H9 (cell line): ENCODE measurements around the gene DEK. TPM values are rescaled to one million over a fixed set of nuclear protein-coding genes. Genes with fewer than 3 reads are reported as not detected.

ENCODE experiments used
- DNase-seq: peaks from one replicate; pipeline ENCODE4 v3.0.0-alpha.2; 2017
- H2AFZ ChIP-seq: one replicate; pipeline ENCODE4 v1.6.1; 2013; ENCODE audit warnings: mild to moderate bottlenecking, low read length, control low read depth, moderate library complexity
- H2AK5ac ChIP-seq: 2 replicates; pipeline ENCODE4 v1.6.1; 2013; ENCODE audit warnings: low read length, control low read depth, mixed read lengths; ENCODE audit not compliant: insufficient read length
- H2BK120ac ChIP-seq: one replicate; pipeline ENCODE4 v1.6.1; 2013; ENCODE audit warnings: low read depth, mild to moderate bottlenecking, low read length, control low read depth, inconsistent platforms; ENCODE audit not compliant: poor library complexity, severe bottlenecking
- H2BK12ac ChIP-seq: 2 replicates; pipeline ENCODE4 v1.6.1; 2013; ENCODE audit warnings: low read length, control low read depth, mixed read lengths, low read depth; ENCODE audit not compliant: insufficient read length
- H2BK15ac ChIP-seq: 2 replicates; pipeline ENCODE4 v1.6.1; 2013; ENCODE audit warnings: low read depth, low read length, control low read depth
- H2BK20ac ChIP-seq: one replicate; pipeline ENCODE4 v1.6.1; 2013; ENCODE audit warnings: low read depth, mild to moderate bottlenecking, low read length, control low read depth, inconsistent platforms; ENCODE audit not compliant: poor library complexity, severe bottlenecking
- H2BK5ac ChIP-seq: 2 replicates; pipeline ENCODE4 v1.6.1; 2013; ENCODE audit warnings: low read length, control low read depth, mixed read lengths; ENCODE audit not compliant: insufficient read length
- H3K14ac ChIP-seq: 2 replicates; pipeline ENCODE4 v1.6.1; 2013; ENCODE audit warnings: low read length, control low read depth; ENCODE audit not compliant: insufficient read depth
- H3K18ac ChIP-seq: 2 replicates; pipeline ENCODE4 v1.6.1; 2013; ENCODE audit warnings: low read depth, mild to moderate bottlenecking, mixed read lengths, low read length, control low read depth; ENCODE audit not compliant: insufficient read length
- H3K23ac ChIP-seq: 2 replicates; pipeline ENCODE4 v1.6.1; 2013; ENCODE audit warnings: low read length, control low read depth, mixed read lengths, low read depth; ENCODE audit not compliant: insufficient read length
- H3K23me2 ChIP-seq: 2 replicates; pipeline ENCODE4 v1.6.1; 2013; ENCODE audit warnings: low read depth, mild to moderate bottlenecking, mixed read lengths, low read length, control low read depth; ENCODE audit not compliant: insufficient read length, poor library complexity, severe bottlenecking
- H3K27ac ChIP-seq: 2 replicates; pipeline ENCODE4 v1.5.1; 2013; ENCODE audit warnings: low read length, control low read depth, mixed read lengths, low read depth; ENCODE audit not compliant: insufficient read length
- H3K27me3 ChIP-seq: 2 replicates; pipeline ENCODE4 v1.6.1; 2013; ENCODE audit warnings: low read length, control low read depth, inconsistent platforms; ENCODE audit not compliant: insufficient read depth
- H3K4ac ChIP-seq: 2 replicates; pipeline ENCODE4 v1.6.1; 2013; ENCODE audit warnings: low read depth, mild to moderate bottlenecking, control low read depth, inconsistent platforms, low read length, moderate library complexity
- H3K4me1 ChIP-seq: 2 replicates; pipeline ENCODE4 v1.6.1; 2013; ENCODE audit warnings: low read length, control low read depth, inconsistent platforms; ENCODE audit not compliant: insufficient read depth
- H3K4me2 ChIP-seq: 2 replicates; pipeline ENCODE4 v1.6.1; 2013; ENCODE audit warnings: low read length, control low read depth, mixed read lengths; ENCODE audit not compliant: insufficient read length, insufficient read depth
- H3K56ac ChIP-seq: 2 replicates; pipeline ENCODE4 v1.6.1; 2013; ENCODE audit warnings: low read depth, mild to moderate bottlenecking, mixed read lengths, low read length, control low read depth; ENCODE audit not compliant: insufficient read length
- H3K79me1 ChIP-seq: 2 replicates; pipeline ENCODE4 v1.6.1; 2013; ENCODE audit warnings: low read depth, mild to moderate bottlenecking, moderate library complexity, low read length, control low read depth, inconsistent platforms; ENCODE audit not compliant: insufficient read depth, poor library complexity, severe bottlenecking
- H3K79me2 ChIP-seq: 2 replicates; pipeline ENCODE4 v1.6.1; 2013; ENCODE audit warnings: low read length, control low read depth, inconsistent platforms; ENCODE audit not compliant: insufficient read depth
- H3K9ac ChIP-seq: 2 replicates; pipeline ENCODE4 v1.6.1; 2013; ENCODE audit warnings: low read length, control low read depth, mixed read lengths; ENCODE audit not compliant: insufficient read length; ENCODE audit errors: extremely low read depth
- H3K9me3 ChIP-seq: one replicate; pipeline ENCODE4 v1.6.1; 2013; ENCODE audit warnings: low read depth, low read length, inconsistent platforms; ENCODE audit not compliant: control insufficient read depth
- H3T11ph ChIP-seq: one replicate; pipeline ENCODE4 v1.6.1; 2013; ENCODE audit warnings: mild to moderate bottlenecking, low read length, control low read depth, inconsistent platforms
- H4K20me1 ChIP-seq: one replicate; pipeline ENCODE4 v1.6.1; 2013; ENCODE audit not compliant: control insufficient read depth, insufficient read length, insufficient read depth
- H4K5ac ChIP-seq: 2 replicates; pipeline ENCODE4 v1.6.1; 2013; ENCODE audit warnings: low read depth, mild to moderate bottlenecking, mixed read lengths, low read length, control low read depth; ENCODE audit not compliant: insufficient read length
- H4K8ac ChIP-seq: replicated peaks from 2 replicates; pipeline ENCODE4 v1.6.1; 2013; ENCODE audit warnings: low read length, control low read depth, mixed read lengths, low read depth; ENCODE audit not compliant: insufficient read length
- H4K91ac ChIP-seq: 2 replicates; pipeline ENCODE4 v1.6.1; 2013; ENCODE audit warnings: low read depth, mild to moderate bottlenecking, moderate library complexity, mixed read lengths, low read length, control low read depth; ENCODE audit not compliant: insufficient read length
- H3K27ac Mint-ChIP-seq, 3 experiments: 2 replicates in 2 of 3; 3 replicates in 1 of 3; pipeline ENCODE4 v1.8.0; 2020 to 2021; ENCODE audit warnings: mixed read lengths in 3 of 3, mild to moderate bottlenecking in 1 of 3, moderate library complexity in 1 of 3
- H3K27me3 Mint-ChIP-seq: 2 replicates; pipeline ENCODE4 v1.8.0; 2021; ENCODE audit warnings: low read depth, mild to moderate bottlenecking, moderate library complexity, mixed read lengths
- H3K36me3 Mint-ChIP-seq, 3 experiments: 2 replicates in 2 of 3; 3 replicates in 1 of 3; pipeline ENCODE4 v1.8.0; 2020 to 2021; ENCODE audit warnings: low read depth in 3 of 3, mixed read lengths in 3 of 3; ENCODE audit not compliant: insufficient read depth in 1 of 3
- H3K4me1 Mint-ChIP-seq, 2 experiments: 2 replicates each; pipeline ENCODE4 v1.8.0; 2020; ENCODE audit warnings: mixed read lengths in 2 of 2
- H3K4me3 Mint-ChIP-seq, 2 experiments: 2 replicates in 1 of 2; 3 replicates in 1 of 2; pipeline ENCODE4 v1.8.0; 2020 to 2021; ENCODE audit warnings: mild to moderate bottlenecking in 2 of 2, mixed read lengths in 2 of 2, moderate library complexity in 1 of 2
- H3K9me3 Mint-ChIP-seq, 2 experiments: 2 replicates in 1 of 2; 3 replicates in 1 of 2; pipeline ENCODE4 v1.8.0; 2020; ENCODE audit warnings: mild to moderate bottlenecking in 2 of 2, mixed read lengths in 2 of 2, moderate library complexity in 1 of 2
- WGBS: extraction: QIAGEN DNeasy Blood & Tissue Kit; methylation state at CpG from one replicate; pipeline ENCODE4 v1.1.7; 2013; ENCODE audit warnings: missing lambda C conversion rate, low lambda C conversion rate, mixed read lengths; ENCODE audit not compliant: insufficient read length; ENCODE audit errors: extremely low coverage; 5-methylcytosine and 5-hydroxymethylcytosine counted together
- total RNA-seq: library from RNA; stranded (reverse); gene quantifications from 2 replicates; pipeline ENCODE4 v1.2.1, GENCODE V29; 2021
- TF ChIP-seq, protein P1 (sequence below): fragments of 200-600 bp; sonication (generic); conservative IDR thresholded peaks from 3 replicates; pipeline ENCODE4 v1.8.0; 2021; ENCODE audit warnings: antibody characterized with exemption, mild to moderate bottlenecking

DEK gene
- total RNA-seq, 1 experiment from 2014 or later = 217 TPM

- Histone ChIP-seq H2BK120ac (no peak overlapping the region), H2BK5ac (no peak overlapping the region), H3K14ac (no peak overlapping the region), H3K23me2 (no peaks in the 10 kb centered on the region), H4K91ac (no peak overlapping the region), H3T11ph (no peak overlapping the region), H3K79me2 (peaks cover 3% of the 10 kb centered on the region; the same call in 1 of the 2 replicates), H3K4me2 (no peak overlapping the region), H3K56ac (no peak overlapping the region), H3K18ac (no peak overlapping the region), H3K9me3 (no peaks in the 10 kb centered on the region), H2BK20ac (no peak overlapping the region), H3K4me1 (no peaks in the 10 kb centered on the region), H3K27me3 (no peaks in the 10 kb centered on the region), H3K9ac (no peak overlapping the region), H4K8ac (no peak overlapping the region), H3K79me1 (no peaks in the 10 kb centered on the region), H3K27ac (no peak overlapping the region), H3K4ac (no peak overlapping the region), H3K23ac (no peak overlapping the region), H2BK15ac (no peak overlapping the region), H2BK12ac (no peak overlapping the region), H2AK5ac (no peak overlapping the region), H4K20me1 (no peaks in the 10 kb centered on the region), H4K5ac (no peak overlapping the region), H2AFZ (no peak overlapping the region)
- WGBS = no CpG with 5 or more reads among the region's 4 CpGs
- DNase-seq = no peak
- TF ChIP-seq, protein P1, sequence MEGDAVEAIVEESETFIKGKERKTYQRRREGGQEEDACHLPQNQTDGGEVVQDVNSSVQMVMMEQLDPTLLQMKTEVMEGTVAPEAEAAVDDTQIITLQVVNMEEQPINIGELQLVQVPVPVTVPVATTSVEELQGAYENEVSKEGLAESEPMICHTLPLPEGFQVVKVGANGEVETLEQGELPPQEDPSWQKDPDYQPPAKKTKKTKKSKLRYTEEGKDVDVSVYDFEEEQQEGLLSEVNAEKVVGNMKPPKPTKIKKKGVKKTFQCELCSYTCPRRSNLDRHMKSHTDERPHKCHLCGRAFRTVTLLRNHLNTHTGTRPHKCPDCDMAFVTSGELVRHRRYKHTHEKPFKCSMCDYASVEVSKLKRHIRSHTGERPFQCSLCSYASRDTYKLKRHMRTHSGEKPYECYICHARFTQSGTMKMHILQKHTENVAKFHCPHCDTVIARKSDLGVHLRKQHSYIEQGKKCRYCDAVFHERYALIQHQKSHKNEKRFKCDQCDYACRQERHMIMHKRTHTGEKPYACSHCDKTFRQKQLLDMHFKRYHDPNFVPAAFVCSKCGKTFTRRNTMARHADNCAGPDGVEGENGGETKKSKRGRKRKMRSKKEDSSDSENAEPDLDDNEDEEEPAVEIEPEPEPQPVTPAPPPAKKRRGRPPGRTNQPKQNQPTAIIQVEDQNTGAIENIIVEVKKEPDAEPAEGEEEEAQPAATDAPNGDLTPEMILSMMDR = no peak
- Mint-ChIP-seq H3K4me1 (peaks cover 13 to 16% of the 10 kb centered on the region in 2 experiments), H3K27ac (peak overlapping the region in 1 of 3 experiments; percentile 14; a peak in 2 of 7 replicates), H3K9me3 (no peaks in the 10 kb centered on the region), H3K36me3 (peaks cover 61 to 84% (median 74%) of the 10 kb centered on the region in 3 experiments; a peak in 6 of 7 replicates), H3K4me3 (no peak overlapping the region), H3K27me3 (no peaks in the 10 kb centered on the region)
Measured at GRCh38 chr6:18249271-18249670, 15.1 kb downstream of the DEK start.
